ENCODE results near the gene RNF168. TPM values are rescaled to one million over a fixed set of nuclear protein-coding genes. Genes with fewer than 3 reads are reported as not detected.
"Not testable (repeated sequence)": the region's sequence is repeated elsewhere in the genome, so short reads cannot be mapped to it uniquely, and the experiment has no call there.

Gene RNF168
- total and polyA plus RNA-seq, 4 donors: 4.5 to 34.9 (median 18.5) TPM

DNA sequence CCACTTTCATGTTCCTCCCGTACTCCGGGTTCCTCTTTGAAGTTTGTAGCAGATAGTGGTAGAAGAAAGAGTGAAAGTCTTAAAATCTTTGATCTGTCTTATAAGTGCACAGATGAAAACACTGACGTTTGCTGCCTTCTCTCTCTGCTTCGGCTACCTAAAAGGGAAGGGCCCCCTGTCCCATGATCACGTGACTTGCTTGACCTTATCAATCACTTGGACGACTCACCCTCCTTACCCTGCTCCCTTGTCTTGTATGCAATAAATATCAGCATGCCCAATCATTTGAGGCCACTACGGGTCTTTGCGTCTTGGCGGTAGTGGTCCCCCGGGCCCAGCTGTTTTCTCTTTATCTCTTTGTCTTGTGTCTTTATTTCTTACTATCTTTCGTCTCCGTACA lies 17.7 kb upstream of the RNF168 start:
- H3K9me3 ChIP-seq (ENCODE audit: control insufficient read depth, low read length): peaks cover 15% of the 10 kb centered on the region
- H3K4me3 ChIP-seq (ENCODE audit: low read length in 2 of 2); ATAC-seq (ENCODE audit: low FRiP score); H3K36me3 ChIP-seq (ENCODE audit: control insufficient read depth in 1 of 2, insufficient read depth in 2 of 2, low read length in 1 of 2); H3K27ac ChIP-seq (ENCODE audit: low read depth in 1 of 2, low read length in 2 of 2); H3K4me1 ChIP-seq (ENCODE audit: control insufficient read depth in 1 of 2, insufficient read depth in 2 of 2, low read length in 2 of 2); DNase-seq; H3K27me3 ChIP-seq (ENCODE audit: control insufficient read depth in 1 of 2, insufficient read depth in 2 of 2, low read length in 1 of 2): not testable (repeated sequence)
- intact Hi-C loops (cut with DNase I): loop anchor here (10.0 kb wide), 1 partner anchor 266 kb away; no protein-coding TSS in a partner anchor
- 79 to 86% methylated on average over 12 of the region's 12 CpGs for WGBS, 2 donors

GRCh38 chr3:196519718-196520082 lies 16.1 kb upstream of the RNF168 start:
- Histone ChIP-seq H3K27me3 (ENCODE audit: control insufficient read depth in 1 of 2, insufficient read depth in 2 of 2, low read length in 1 of 2) (no peaks in the 10 kb centered on the region), H3K36me3 (ENCODE audit: control insufficient read depth in 1 of 2, insufficient read depth in 2 of 2, low read length in 1 of 2) (no peaks in the 10 kb centered on the region), H3K4me1 (ENCODE audit: control insufficient read depth in 1 of 2, insufficient read depth in 2 of 2, low read length in 2 of 2) (no peaks in the 10 kb centered on the region), H3K27ac (ENCODE audit: low read depth in 1 of 2, low read length in 2 of 2) (no peak overlapping the region), H3K4me3 (ENCODE audit: low read length in 2 of 2) (no peak overlapping the region), H3K9me3 (ENCODE audit: control insufficient read depth, low read length) (peaks cover 15% of the 10 kb centered on the region)
- ATAC-seq (ENCODE audit: low FRiP score): no peak
- intact Hi-C loops (cut with DNase I): loop anchor here (10.0 kb wide), 1 partner anchor 265 kb away; no protein-coding TSS in a partner anchor
- WGBS, 2 donors: 83 to 89% methylated on average over 5 of the region's 5 CpGs
- no peak for DNase-seq

- H3K36me3 ChIP-seq (ENCODE audit: control insufficient read depth in 1 of 2, insufficient read depth in 2 of 2, low read length in 1 of 2): no peaks in the 10 kb centered on the region
- 39% methylated on average over 12 of the region's 12 CpGs for WGBS, 2 donors
- DNase-seq (peak in 1 of 2 donors; percentile 71), ATAC-seq (ENCODE audit: low FRiP score) (no peak)
- intact Hi-C loops (cut with DNase I): no loop called here
- peaks cover 15% of the 10 kb centered on the region for H3K9me3 ChIP-seq (ENCODE audit: control insufficient read depth, low read length)
- no peak overlapping the region for H3K27ac ChIP-seq (ENCODE audit: low read depth in 1 of 2, low read length in 2 of 2)
- H3K27me3 ChIP-seq (ENCODE audit: control insufficient read depth in 1 of 2, insufficient read depth in 2 of 2, low read length in 1 of 2): no peaks in the 10 kb centered on the region
- H3K4me3 ChIP-seq (ENCODE audit: low read length in 2 of 2): no peak overlapping the region
- no peaks in the 10 kb centered on the region for H3K4me1 ChIP-seq (ENCODE audit: control insufficient read depth in 1 of 2, insufficient read depth in 2 of 2, low read length in 2 of 2)
These were observed 15.6 kb upstream of the RNF168 start for GRCh38 chr3:196518966-196519717.

DNA sequence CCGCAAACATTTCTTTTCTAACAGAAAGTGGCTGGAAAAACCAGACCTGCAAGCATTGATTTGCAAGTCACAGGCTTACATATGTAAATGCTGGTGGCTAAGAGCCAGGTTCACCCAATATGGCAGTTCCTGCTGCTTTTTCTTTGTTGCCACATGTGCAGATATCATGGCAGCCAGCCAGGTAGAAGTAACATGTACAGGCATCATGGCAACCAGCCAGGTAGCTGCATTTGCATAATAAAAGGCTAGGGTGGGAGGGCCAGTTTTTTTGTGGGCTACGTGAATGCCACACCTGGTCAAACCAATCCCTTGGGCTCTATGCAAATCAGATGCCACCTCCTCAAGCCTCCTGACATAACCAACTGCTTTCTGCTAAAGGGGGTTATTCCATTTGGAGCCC lies 14.4 kb upstream of the RNF168 start:
- no peaks in the 10 kb centered on the region for H3K4me1 ChIP-seq (ENCODE audit: control insufficient read depth in 1 of 2, insufficient read depth in 2 of 2, low read length in 2 of 2)
- 82 to 87% methylated on average over 2 of the region's 2 CpGs for WGBS, 2 donors
- no peak for ATAC-seq (ENCODE audit: low FRiP score)

GRCh38 chr3:196517162-196517800 lies 13.7 kb upstream of the RNF168 start:
- WGBS, 2 donors: 82 to 91% methylated on average over 2 of the region's 2 CpGs
- no peaks in the 10 kb centered on the region for H3K27me3 ChIP-seq (ENCODE audit: control insufficient read depth in 1 of 2, insufficient read depth in 2 of 2, low read length in 1 of 2)
- DNase-seq: no peak
- ATAC-seq (ENCODE audit: low FRiP score): no peak
- intact Hi-C loops (cut with DNase I): no loop called here
- peaks cover 15% of the 10 kb centered on the region for H3K9me3 ChIP-seq (ENCODE audit: control insufficient read depth, low read length)
- no peaks in the 10 kb centered on the region for H3K4me1 ChIP-seq (ENCODE audit: control insufficient read depth in 1 of 2, insufficient read depth in 2 of 2, low read length in 2 of 2)
- no peaks in the 10 kb centered on the region for H3K36me3 ChIP-seq (ENCODE audit: control insufficient read depth in 1 of 2, insufficient read depth in 2 of 2, low read length in 1 of 2)
- H3K4me3 ChIP-seq (ENCODE audit: low read length in 2 of 2): no peak overlapping the region
- no peak overlapping the region for H3K27ac ChIP-seq (ENCODE audit: low read depth in 1 of 2, low read length in 2 of 2)

More for the DNA sequence above, 14.4 kb upstream of the RNF168 start:
- no peak overlapping the region for H3K4me3 ChIP-seq (ENCODE audit: low read length in 2 of 2)
- no peaks in the 10 kb centered on the region for H3K27me3 ChIP-seq (ENCODE audit: control insufficient read depth in 1 of 2, insufficient read depth in 2 of 2, low read length in 1 of 2)
- H3K36me3 ChIP-seq (ENCODE audit: control insufficient read depth in 1 of 2, insufficient read depth in 2 of 2, low read length in 1 of 2): no peaks in the 10 kb centered on the region
- H3K9me3 ChIP-seq (ENCODE audit: control insufficient read depth, low read length): peaks cover 15% of the 10 kb centered on the region
- DNase-seq: no peak
- intact Hi-C loops (cut with DNase I): no loop called here
- H3K27ac ChIP-seq (ENCODE audit: low read depth in 1 of 2, low read length in 2 of 2): no peak overlapping the region

DNA sequence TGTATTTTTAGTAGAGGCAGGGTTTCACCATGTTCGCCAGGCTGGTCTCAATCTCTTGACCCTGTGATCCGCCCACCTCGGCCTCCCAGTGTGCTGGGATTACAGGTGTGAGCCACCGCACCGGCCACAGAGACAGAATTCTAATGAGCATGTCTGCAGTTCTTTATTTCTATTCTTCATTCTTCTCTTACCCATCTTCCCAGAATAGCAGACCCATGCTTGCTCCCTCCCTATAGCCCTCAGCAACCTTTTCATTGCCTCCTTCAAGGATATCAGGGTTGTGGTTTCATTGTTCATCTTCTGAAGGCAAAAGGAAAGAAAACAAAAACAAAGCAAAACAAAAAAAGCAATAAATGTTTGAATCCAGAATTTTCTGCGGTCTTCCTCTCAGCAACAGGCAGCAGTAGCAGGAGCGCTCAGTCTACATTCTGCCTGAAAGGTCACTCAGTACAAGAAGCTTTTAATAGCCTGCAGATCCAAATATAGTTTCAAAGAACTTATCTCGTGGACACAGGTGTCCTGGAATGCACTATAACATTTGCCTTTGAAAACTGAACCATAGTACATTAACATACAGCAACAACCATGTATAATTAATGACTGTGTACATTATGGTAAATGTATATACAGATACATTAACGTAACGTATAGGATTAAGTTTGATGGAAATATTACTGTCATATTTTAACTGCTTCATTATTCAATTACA lies 11.5 kb upstream of the RNF168 start, which contains the start of gene SMCO1:
Gene SMCO1 (minus strand): TSS at position 434 of the 709 bp plus-strand sequence. CDS start 137 bp downstream, at position 297.
- H3K27me3 ChIP-seq (ENCODE audit: control insufficient read depth in 1 of 2, insufficient read depth in 2 of 2, low read length in 1 of 2): no peaks in the 10 kb centered on the region
- no peak within 1 kb of the TSS for H3K4me3 ChIP-seq (ENCODE audit: low read length in 2 of 2)
- H3K4me1 ChIP-seq (ENCODE audit: control insufficient read depth in 1 of 2, insufficient read depth in 2 of 2, low read length in 2 of 2): no peaks in the 10 kb centered on the region
- intact Hi-C loops (cut with DNase I): no loop called here
- ATAC-seq (ENCODE audit: low FRiP score): no peak
- DNase-seq: no peak
- WGBS, 2 donors: 87 to 89% methylated on average over 10 of the region's 10 CpGs
- no peaks in the 10 kb centered on the region for H3K36me3 ChIP-seq (ENCODE audit: control insufficient read depth in 1 of 2, insufficient read depth in 2 of 2, low read length in 1 of 2)
- H3K27ac ChIP-seq (ENCODE audit: low read depth in 1 of 2, low read length in 2 of 2): no peak within 1 kb of the TSS
- peaks cover 9% of the 10 kb centered on the region for H3K9me3 ChIP-seq (ENCODE audit: control insufficient read depth, low read length)

DNA sequence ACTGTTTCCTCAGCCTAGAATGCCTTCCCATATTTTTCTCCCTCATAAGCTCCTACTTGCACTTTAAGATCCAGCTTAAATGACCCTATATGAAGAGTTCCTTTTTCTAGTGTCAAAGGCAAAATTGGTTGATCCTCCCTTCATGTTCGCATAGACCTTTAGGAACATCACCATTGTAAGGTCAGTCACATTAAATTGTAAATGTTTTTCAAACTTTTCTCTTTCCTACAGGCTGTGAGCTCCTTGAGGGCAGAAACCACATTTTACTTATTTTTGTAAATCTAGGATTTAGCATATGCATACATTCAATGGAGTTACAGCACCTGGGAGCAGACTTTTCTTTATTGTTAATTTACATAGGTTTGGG lies 10.8 kb upstream of the RNF168 start:
- Histone ChIP-seq H3K27me3 (ENCODE audit: control insufficient read depth in 1 of 2, insufficient read depth in 2 of 2, low read length in 1 of 2) (no peaks in the 10 kb centered on the region), H3K4me1 (ENCODE audit: control insufficient read depth in 1 of 2, insufficient read depth in 2 of 2, low read length in 2 of 2) (no peaks in the 10 kb centered on the region), H3K27ac (ENCODE audit: low read depth in 1 of 2, low read length in 2 of 2) (no peak overlapping the region), H3K4me3 (ENCODE audit: low read length in 2 of 2) (no peak overlapping the region), H3K36me3 (ENCODE audit: control insufficient read depth in 1 of 2, insufficient read depth in 2 of 2, low read length in 1 of 2) (no peaks in the 10 kb centered on the region), H3K9me3 (ENCODE audit: control insufficient read depth, low read length) (peaks cover 5% of the 10 kb centered on the region)
- 94 to 97% methylated on average over 1 of the region's 1 CpG for WGBS, 2 donors
- intact Hi-C loops (cut with DNase I): no loop called here
- DNase-seq (no peak), ATAC-seq (ENCODE audit: low FRiP score) (no peak)

DNA sequence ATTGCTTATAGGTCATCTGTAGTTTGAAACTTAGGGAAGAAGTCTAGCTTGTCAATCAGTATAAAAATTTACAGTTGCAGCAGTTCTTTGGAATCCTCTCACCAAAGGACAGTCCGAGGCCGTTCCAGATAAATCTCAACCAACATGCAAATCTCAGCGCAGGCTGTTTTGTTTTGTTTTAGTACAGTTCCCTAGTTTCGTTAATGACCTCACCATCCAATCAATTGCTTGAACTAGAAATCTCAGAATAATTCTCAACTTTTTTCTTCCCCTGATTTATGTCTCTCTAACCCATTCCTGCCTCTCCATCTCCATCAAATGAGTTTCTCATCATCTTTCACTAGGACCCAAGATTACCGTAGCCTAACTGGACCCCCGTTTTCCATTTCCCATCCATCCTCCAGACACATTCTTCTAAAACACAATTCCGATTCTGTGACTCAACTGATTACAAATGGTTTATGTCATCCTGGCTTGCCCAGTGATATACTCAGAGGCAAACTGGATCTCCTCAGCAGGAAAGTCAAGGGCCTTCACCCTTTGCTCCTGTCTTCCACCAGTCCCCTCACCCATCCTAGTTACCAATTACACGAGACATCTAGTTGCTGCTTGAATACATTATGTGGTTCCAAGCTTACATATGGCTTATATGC lies 10.3 kb upstream of the RNF168 start:
- no peaks in the 10 kb centered on the region for H3K4me1 ChIP-seq (ENCODE audit: control insufficient read depth in 1 of 2, insufficient read depth in 2 of 2, low read length in 2 of 2)
- no peaks in the 10 kb centered on the region for H3K27me3 ChIP-seq (ENCODE audit: control insufficient read depth in 1 of 2, insufficient read depth in 2 of 2, low read length in 1 of 2)
- H3K36me3 ChIP-seq (ENCODE audit: control insufficient read depth in 1 of 2, insufficient read depth in 2 of 2, low read length in 1 of 2): no peaks in the 10 kb centered on the region
- WGBS, 2 donors: 71 to 74% methylated on average over 8 of the region's 8 CpGs
- DNase-seq (no peak), ATAC-seq (ENCODE audit: low FRiP score) (no peak)
- no peak overlapping the region for H3K4me3 ChIP-seq (ENCODE audit: low read length in 2 of 2)
- peaks cover 2% of the 10 kb centered on the region for H3K9me3 ChIP-seq (ENCODE audit: control insufficient read depth, low read length)
- intact Hi-C loops (cut with DNase I): no loop called here
- no peak overlapping the region for H3K27ac ChIP-seq (ENCODE audit: low read depth in 1 of 2, low read length in 2 of 2)

All from aorta (tissue), 5 donors.